A673 (cell line): Measurements from ENCODE around the gene MISP. TPM values are rescaled to one million over a fixed set of nuclear protein-coding genes. Genes with fewer than 3 reads are reported as not detected.

Source experiments
- BruUV-seq: library from RNA; stranded (reverse); fragments of 400-500 nt; replicated peaks from 2 replicates; lab custom pipeline; 2021; lab: Mats Ljungman, UMichigan
- CTCF ChIA-PET: fragments of 300-600 bp; sonication (Branson Sonifier 250); formaldehyde crosslinking; loops from one replicate; lab custom pipeline; 2022; ENCODE audit warnings: antibody characterized with exemption; lab: Charles Lee
- POLR2A ChIA-PET: fragments of 300-600 bp; sonication (Branson Sonifier 250); formaldehyde crosslinking; loops from one replicate; lab custom pipeline; 2022; ENCODE audit warnings: antibody characterized with exemption; ENCODE audit not compliant: low non-redundant PET; lab: Charles Lee
- DNase-seq: peaks from one replicate; pipeline ENCODE4 v3.0.0-alpha.2; 2015; ENCODE audit warnings: low spot score
- H3K27ac ChIP-seq: fragments of 200-600 bp; sonication (generic); 2 replicates; pipeline ENCODE4 v1.5.1; 2016; ENCODE audit warnings: mixed run types, low read depth, mild to moderate bottlenecking, mixed read lengths, antibody characterized with exemption, low read length; ENCODE audit not compliant: poor library complexity, severe bottlenecking
- H3K27me3 ChIP-seq: fragments of 200-600 bp; sonication (generic); replicated peaks from 2 replicates; pipeline ENCODE4 v1.6.1; 2017; ENCODE audit warnings: mixed run types, low read depth, mild to moderate bottlenecking, mixed read lengths, antibody characterized with exemption, low read length; ENCODE audit not compliant: insufficient read depth, poor library complexity
- H3K36me3 ChIP-seq: fragments of 200-600 bp; sonication (generic); 2 replicates; pipeline ENCODE4 v1.6.1; 2016; ENCODE audit warnings: mixed run types, mild to moderate bottlenecking, mixed read lengths, antibody characterized with exemption, low read length; ENCODE audit not compliant: insufficient read depth, poor library complexity, severe bottlenecking
- H3K4me1 ChIP-seq: fragments of 200-600 bp; sonication (generic); 2 replicates; pipeline ENCODE4 v1.6.1; 2017; ENCODE audit warnings: mixed run types, mild to moderate bottlenecking, mixed read lengths, antibody characterized with exemption, low read length; ENCODE audit not compliant: insufficient read depth, poor library complexity, severe bottlenecking
- H3K4me3 ChIP-seq: fragments of 200-600 bp; sonication (generic); 2 replicates; pipeline ENCODE4 v1.5.1; 2016; ENCODE audit warnings: low read depth, mixed run types, mild to moderate bottlenecking, mixed read lengths, low read length; ENCODE audit not compliant: poor library complexity, severe bottlenecking
- H3K9me3 ChIP-seq: fragments of 200-600 bp; sonication (generic); 2 replicates; pipeline ENCODE4 v1.6.1; 2016; ENCODE audit warnings: mixed run types, low read depth, mild to moderate bottlenecking, mixed read lengths, antibody characterized with exemption, low read length; ENCODE audit not compliant: poor library complexity, severe bottlenecking
- EZH2 ChIP-seq: fragments of 200-600 bp; sonication (generic); IDR thresholded peaks from 2 replicates; pipeline ENCODE4 v1.6.1; 2017; ENCODE audit warnings: borderline replicate concordance, low read depth, mild to moderate bottlenecking, mixed read lengths, antibody characterized with exemption, low read length; ENCODE audit not compliant: poor library complexity, severe bottlenecking
- intact Hi-C: fragments of 100-400 bp; cut with micrococcal nuclease; formaldehyde crosslinking; loops from one replicate; pipeline ENCODE4 v1.10.0; 2022; ENCODE audit not compliant: unreplicated experiment
- total RNA-seq: library from RNA; stranded (reverse); gene quantifications from 2 replicates; pipeline ENCODE4 v1.2.3, GENCODE V29; 2021
- TF ChIP-seq, protein P1 (sequence below): fragments of 300-800, 200-600 bp; sonication (generic); conservative IDR thresholded peaks from 2 replicates; pipeline ENCODE4 v1.5.1; 2017; ENCODE audit warnings: low read depth, mild to moderate bottlenecking, antibody characterized with exemption, low read length, moderate library complexity, mixed read lengths

MISP gene
- total RNA-seq, 1 experiment from 2014 or later = 0.11 TPM

DNA sequence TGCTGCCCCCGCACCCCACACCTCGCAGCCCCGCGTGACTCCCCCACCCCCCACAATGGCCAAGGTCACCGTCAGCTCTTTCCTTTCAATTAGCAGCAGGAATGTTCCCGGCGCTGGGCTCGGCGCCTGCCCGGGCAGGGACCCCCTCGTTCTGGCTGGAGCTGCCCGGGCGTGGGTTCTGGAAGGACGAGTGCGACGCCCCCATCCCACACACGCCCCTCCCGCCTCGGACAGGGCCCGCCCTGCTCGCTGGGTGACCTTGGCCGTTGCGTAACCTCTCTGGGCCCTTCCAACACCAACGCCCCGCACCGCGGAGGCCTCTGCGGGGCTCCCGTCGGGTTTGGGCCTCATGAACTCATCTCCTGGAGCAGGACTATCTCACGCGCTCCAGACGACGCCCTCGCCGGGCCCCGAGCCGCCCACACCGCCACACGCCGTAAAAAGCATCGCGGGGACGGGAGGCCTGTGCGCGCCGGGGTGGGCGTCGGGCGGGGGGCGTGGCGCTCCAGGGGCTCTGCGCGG lies 31.9 kb upstream of the MISP start:
- Histone ChIP-seq H3K9me3 (peaks cover 5% of the 10 kb centered on the region), H3K27me3 (no peaks in the 10 kb centered on the region), H3K4me1 (no peaks in the 10 kb centered on the region), H3K4me3 (no peak overlapping the region), H3K27ac (no peak overlapping the region), H3K36me3 (no peaks in the 10 kb centered on the region)
- intact Hi-C loops = no loop called here
- TF ChIP-seq, protein P1, sequence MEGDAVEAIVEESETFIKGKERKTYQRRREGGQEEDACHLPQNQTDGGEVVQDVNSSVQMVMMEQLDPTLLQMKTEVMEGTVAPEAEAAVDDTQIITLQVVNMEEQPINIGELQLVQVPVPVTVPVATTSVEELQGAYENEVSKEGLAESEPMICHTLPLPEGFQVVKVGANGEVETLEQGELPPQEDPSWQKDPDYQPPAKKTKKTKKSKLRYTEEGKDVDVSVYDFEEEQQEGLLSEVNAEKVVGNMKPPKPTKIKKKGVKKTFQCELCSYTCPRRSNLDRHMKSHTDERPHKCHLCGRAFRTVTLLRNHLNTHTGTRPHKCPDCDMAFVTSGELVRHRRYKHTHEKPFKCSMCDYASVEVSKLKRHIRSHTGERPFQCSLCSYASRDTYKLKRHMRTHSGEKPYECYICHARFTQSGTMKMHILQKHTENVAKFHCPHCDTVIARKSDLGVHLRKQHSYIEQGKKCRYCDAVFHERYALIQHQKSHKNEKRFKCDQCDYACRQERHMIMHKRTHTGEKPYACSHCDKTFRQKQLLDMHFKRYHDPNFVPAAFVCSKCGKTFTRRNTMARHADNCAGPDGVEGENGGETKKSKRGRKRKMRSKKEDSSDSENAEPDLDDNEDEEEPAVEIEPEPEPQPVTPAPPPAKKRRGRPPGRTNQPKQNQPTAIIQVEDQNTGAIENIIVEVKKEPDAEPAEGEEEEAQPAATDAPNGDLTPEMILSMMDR = no peak
- TF ChIP-seq EZH2 = no peak
- ChIA-PET CTCF (no interaction called here), POLR2A (no interaction called here)
- no TSS peak for BruUV-seq
- DNase-seq = no peak

DNA sequence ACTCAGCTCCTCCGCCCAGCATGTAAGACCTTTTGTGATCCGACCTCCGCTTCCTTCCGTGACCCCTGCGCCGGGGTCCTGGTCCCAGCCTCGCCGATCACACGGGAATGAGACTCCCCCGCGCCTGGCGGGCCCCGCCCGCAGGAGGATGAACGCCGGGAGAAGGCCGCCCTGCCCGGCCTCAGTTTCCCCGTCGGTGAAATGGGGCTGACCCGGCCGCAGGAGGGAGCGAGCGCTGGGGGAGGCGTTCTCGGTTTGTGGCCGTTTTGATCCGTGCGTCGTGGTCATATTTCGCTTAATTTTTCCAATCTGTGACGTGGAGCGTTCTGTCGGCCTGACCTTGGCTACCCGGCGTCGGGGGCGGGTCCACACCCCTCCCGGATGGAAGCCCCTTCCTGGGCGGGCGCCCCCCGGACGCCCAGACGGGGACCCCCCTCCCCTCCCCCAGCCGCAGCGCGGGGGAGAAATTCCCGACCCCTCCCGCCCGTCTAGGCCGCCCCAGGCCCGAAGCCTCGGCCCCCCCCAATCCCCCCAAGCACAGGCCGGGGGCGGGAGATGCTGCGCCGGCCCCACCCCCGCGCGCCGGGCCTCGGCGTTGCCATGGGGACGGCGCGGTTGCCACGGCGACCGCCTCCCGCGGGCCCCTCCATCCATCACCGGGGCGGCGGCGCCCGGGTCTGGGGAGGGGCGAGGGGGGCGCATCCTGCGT lies 31.1 kb upstream of the MISP start:
- no TSS peak for BruUV-seq
- POLR2A ChIA-PET = no interaction called here
- no peaks in the 10 kb centered on the region for H3K36me3 ChIP-seq

DNA sequence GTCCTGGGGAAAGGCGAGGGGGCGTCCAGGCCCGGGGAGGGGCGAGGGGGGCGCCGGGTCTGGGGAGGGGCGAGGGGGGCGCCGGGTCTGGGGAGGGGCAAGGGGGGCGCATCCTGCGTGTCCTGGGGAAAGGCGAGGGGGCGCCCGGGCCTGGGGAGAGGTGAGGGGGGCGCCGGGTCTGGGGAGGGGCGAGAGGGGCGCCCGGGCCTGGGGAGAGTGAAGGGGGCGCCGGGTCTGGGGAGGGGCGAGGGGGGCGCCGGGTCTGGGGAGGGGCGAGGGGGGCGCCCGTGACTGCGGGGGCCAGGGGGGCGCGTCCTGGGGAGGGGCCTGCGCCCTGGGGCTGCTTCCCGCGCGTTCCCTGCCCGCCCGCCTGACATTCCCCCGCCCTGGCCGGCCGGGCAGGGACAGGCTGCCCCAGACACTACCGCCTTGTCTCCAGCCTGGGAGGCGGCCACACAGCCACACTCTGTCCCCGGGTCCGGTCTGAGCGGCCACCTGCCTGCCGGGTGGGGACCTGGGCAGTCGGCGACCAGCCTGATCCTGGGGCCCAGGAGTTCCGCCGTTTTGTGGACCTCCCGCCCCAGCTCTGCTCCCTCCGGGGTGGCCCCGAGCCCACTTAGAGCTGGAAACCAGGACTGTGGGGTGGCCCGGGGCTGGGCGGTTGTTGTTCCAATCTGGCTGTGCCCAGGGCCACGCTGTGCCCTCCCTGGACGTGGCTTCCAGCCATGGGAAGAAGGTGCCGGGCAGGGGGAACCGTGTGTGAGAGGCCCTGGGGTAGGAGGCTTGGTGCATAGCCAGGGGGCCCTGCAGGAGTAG lies 30.4 kb upstream of the MISP start:
- ChIA-PET CTCF (no interaction called here), POLR2A (no interaction called here)
- no TSS peak for BruUV-seq
- intact Hi-C loops = no loop called here
- no peak for DNase-seq
- Histone ChIP-seq H3K4me3 (no peak overlapping the region), H3K4me1 (no peaks in the 10 kb centered on the region), H3K27me3 (no peaks in the 10 kb centered on the region), H3K36me3 (no peaks in the 10 kb centered on the region), H3K27ac (no peak overlapping the region), H3K9me3 (peaks cover under 1% of the 10 kb centered on the region)
- TF ChIP-seq, protein P1 = no peak
- TF ChIP-seq EZH2 = no peak

More for the DNA sequence above, 31.1 kb upstream of the MISP start:
- DNase-seq = no peak
- TF ChIP-seq, protein P1 = no peak
- no peak for TF ChIP-seq EZH2
- no peak overlapping the region for H3K27ac ChIP-seq
- H3K9me3 ChIP-seq = peaks cover 5% of the 10 kb centered on the region
- H3K4me1 ChIP-seq = no peaks in the 10 kb centered on the region
- CTCF ChIA-PET = no interaction called here
- no peak overlapping the region for H3K4me3 ChIP-seq
- intact Hi-C loops = no loop called here
- no peaks in the 10 kb centered on the region for H3K27me3 ChIP-seq
